ENCODE data around the gene PCSK6. TPM values are rescaled to one million over a fixed set of nuclear protein-coding genes. Genes with fewer than 3 reads are reported as not detected.

The PCSK6 gene
- total RNA-seq, 4 donors from 2014 or later = 4.0 to 28.6 (median 17.5) TPM

GRCh38 chr15:101328001-101328400 lies 161.5 kb downstream of the PCSK6 start:
- TF ChIP-seq CTCF (IDR thresholded peaks at IDR 0.05) = no peak
- TF ChIP-seq POLR2A (IDR thresholded peaks at IDR 0.05) = no peak
- intact Hi-C loops (cut with DNase I) = no loop called here
- H3K27ac ChIP-seq = no peak overlapping the region
- 78 to 79% methylated on average over 14 of the region's 14 CpGs for WGBS, 2 donors
- no peak for DNase-seq
- no peaks in the 10 kb centered on the region for H3K9me3 ChIP-seq
- H3K4me1 ChIP-seq = no peaks in the 10 kb centered on the region
- H3K36me3 ChIP-seq = no peaks in the 10 kb centered on the region
- H3K27me3 ChIP-seq = no peaks in the 10 kb centered on the region
- H3K4me3 ChIP-seq (replicated peaks in 1 of 3) = no peak overlapping the region

GRCh38 chr15:101327147-101327740 lies 162.3 kb downstream of the PCSK6 start:
- TF ChIP-seq CTCF (IDR thresholded peaks at IDR 0.05) (no peak), POLR2A (IDR thresholded peaks at IDR 0.05) (no peak)
- H3K36me3 ChIP-seq = no peaks in the 10 kb centered on the region
- no peaks in the 10 kb centered on the region for H3K4me1 ChIP-seq
- no peaks in the 10 kb centered on the region for H3K27me3 ChIP-seq
- intact Hi-C loops (cut with DNase I) = no loop called here
- no peak overlapping the region for H3K4me3 ChIP-seq (replicated peaks in 1 of 3)
- no peak for DNase-seq
- H3K27ac ChIP-seq = no peak overlapping the region
- no peaks in the 10 kb centered on the region for H3K9me3 ChIP-seq
- WGBS, 2 donors = 59 to 60% methylated on average over 15 to 17 of the region's 17 CpGs

- 77 to 81% methylated on average over 19 to 20 of the region's 21 CpGs for WGBS, 2 donors
- Histone ChIP-seq H3K27me3 (no peaks in the 10 kb centered on the region), H3K4me1 (no peaks in the 10 kb centered on the region), H3K27ac (no peak overlapping the region), H3K4me3 (replicated peaks in 1 of 3) (no peak overlapping the region), H3K36me3 (no peaks in the 10 kb centered on the region), H3K9me3 (no peaks in the 10 kb centered on the region)
- TF ChIP-seq CTCF (IDR thresholded peaks at IDR 0.05) (no peak), POLR2A (IDR thresholded peaks at IDR 0.05) (no peak)
- DNase-seq = no peak
- intact Hi-C loops (cut with DNase I) = no loop called here
Observed at GRCh38 chr15:101326462-101327146, 162.9 kb downstream of the PCSK6 start.

GRCh38 chr15:101326026-101326315 lies 163.5 kb downstream of the PCSK6 start:
- no peaks in the 10 kb centered on the region for H3K4me1 ChIP-seq
- WGBS, 2 donors = 89 to 90% methylated on average over 8 of the region's 8 CpGs
- H3K36me3 ChIP-seq = no peaks in the 10 kb centered on the region

More at GRCh38 chr15:101326026-101326315, 163.5 kb downstream of the PCSK6 start:
- TF ChIP-seq CTCF (IDR thresholded peaks at IDR 0.05) (no peak), POLR2A (IDR thresholded peaks at IDR 0.05) (no peak)
- no peak overlapping the region for H3K4me3 ChIP-seq (replicated peaks in 1 of 3)
- DNase-seq = no peak
- no peaks in the 10 kb centered on the region for H3K27me3 ChIP-seq
- no peak overlapping the region for H3K27ac ChIP-seq
- H3K9me3 ChIP-seq = no peaks in the 10 kb centered on the region
- intact Hi-C loops (cut with DNase I) = no loop called here
